IPS-NIHi7 (cell line): ENCODE measurements around the gene SEC31A.

Experiments
- DNase-seq: peaks from one replicate; pipeline ENCODE4 v3.0.0; 2012; ENCODE audit warnings: mixed read lengths; ENCODE audit errors: extremely low spot score

The SEC31A gene

DNA sequence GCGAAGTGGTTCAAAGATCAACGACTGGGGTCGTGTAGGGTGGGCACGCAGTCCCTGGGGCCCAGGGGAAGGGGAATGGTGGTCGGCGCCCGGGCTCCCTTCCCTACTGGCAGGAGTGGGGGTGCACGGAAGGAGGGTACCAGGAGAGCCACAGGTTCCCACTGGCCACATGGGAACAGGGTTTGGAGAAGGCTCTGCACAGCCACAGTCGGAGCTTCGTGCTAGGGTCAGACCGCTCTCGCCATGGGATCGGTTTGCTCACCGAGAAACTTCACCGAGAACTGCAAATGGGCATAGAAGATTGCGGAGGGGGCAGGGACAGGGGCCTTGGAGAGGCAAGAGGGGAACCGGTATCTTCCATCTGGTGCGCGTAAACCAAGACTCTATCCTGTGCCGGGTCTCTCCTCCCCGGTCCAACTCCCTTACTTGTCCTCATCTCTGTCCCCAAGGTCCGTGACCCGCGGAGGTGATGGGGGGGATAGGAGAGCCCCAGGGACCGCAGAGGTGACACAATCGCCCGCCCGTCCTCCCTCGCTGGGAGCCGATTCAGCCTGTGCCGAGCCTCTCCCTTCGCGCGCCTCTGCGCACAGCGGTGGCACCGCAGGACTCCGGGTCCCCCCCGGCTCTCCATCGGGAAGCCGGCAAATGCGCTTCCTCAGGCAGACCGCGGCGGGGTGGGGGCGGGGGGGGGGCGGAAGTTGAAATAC, 93.4 kb downstream of the SEC31A start:
- no peak for DNase-seq

DNA sequence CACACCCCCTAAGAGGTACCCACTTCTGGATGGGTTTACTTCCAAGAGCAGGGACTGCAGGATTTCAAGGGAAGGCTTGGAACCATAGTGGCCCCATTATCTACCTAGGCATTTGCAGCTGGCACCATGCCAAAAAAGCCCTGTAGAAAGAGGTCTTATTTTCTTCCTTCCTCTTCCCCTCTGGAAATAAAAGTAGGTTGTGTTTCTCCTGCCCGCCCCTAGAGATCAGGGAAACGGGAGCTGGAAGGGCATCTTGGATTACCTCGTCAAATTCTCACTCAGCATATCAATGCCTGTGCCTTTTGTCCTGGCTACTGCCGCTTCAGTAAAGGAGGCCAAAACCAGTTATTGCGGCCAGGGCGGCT, 93.9 kb downstream of the SEC31A start:
- peak; percentile 69 for DNase-seq

DNA sequence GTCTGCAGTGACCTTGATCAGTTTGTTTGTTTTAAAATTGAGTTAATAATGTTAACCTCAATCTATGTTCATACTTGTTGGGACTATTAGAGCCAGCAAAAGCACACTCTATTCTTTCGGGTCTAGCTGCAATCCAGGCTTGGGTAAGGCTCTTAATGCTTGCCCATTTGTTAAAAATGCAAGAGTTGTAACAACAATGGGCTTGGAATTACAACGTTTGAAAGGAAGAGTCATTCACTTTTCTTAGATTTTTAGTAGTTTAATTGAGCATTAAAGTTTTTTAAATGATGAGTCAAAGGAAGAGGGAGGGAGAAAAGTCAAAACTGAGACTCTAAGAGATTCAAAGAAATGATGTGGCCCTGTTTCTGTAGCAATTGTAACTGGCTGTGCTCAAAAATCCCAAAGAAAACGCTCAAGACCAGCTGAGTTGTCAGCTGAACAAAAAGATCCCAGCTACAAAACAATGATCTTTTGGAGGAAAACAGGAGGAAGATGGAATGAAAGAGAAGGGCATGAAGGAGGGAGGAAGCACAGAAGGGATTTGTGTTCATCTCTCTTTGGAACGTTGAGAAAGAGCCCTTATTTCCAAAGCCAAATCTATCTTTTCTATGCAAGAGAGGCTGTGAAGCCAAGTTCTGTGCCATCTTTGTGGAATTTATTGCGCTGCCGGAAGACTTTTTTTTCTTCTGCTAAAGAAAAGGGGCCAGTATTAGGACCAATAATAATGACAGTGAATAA, 97.9 kb downstream of the SEC31A start:
- no peak for DNase-seq

DNA sequence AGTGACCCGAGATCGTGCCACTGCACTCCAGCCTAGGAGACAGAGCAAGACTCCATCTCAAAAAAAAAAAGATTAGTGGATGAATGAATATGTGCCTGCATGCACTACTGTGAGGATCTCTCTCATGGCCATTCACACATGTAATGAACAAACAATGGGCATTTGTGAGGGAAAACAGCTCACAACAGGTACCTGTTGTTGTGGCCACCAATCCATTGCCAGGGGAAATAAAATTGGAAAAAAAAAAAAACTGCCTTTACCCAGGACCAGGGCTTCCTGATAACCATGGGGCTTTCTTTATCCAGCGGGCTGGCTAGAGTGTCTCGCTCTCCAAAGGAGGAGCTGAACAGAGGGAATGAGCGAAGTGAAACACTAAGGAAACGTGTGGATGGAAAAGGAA, 99.8 kb downstream of the SEC31A start:
- no peak for DNase-seq

DNA sequence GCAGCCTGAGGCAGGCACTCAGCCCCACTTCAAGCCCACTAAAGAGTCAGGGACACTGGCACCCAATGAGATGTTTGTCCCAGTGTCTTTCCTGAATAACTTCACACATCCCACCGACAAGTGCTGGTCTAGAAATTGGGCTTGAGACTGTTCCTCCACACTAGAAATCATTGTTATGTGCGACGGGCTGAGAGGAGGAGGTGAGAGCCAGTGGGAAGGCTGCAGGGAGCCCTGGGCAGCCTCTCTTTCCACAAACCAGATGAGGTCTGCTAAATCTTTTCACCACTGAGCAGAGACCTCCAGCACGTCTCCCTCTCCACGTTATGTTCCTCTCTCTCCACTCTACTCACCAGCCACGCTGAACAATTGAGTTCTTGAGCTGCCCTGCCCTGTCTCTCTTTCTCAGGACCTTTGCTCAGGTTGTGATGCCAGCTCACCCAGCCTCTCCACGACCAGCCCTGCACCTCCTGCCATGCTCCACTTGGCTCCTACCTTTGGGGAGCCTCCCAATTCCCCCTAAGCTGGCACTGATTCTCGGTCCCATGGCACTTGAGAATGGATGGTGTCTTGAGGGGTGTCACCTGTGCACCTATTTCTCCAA, 100.8 kb downstream of the SEC31A start:
- no peak for DNase-seq

DNA sequence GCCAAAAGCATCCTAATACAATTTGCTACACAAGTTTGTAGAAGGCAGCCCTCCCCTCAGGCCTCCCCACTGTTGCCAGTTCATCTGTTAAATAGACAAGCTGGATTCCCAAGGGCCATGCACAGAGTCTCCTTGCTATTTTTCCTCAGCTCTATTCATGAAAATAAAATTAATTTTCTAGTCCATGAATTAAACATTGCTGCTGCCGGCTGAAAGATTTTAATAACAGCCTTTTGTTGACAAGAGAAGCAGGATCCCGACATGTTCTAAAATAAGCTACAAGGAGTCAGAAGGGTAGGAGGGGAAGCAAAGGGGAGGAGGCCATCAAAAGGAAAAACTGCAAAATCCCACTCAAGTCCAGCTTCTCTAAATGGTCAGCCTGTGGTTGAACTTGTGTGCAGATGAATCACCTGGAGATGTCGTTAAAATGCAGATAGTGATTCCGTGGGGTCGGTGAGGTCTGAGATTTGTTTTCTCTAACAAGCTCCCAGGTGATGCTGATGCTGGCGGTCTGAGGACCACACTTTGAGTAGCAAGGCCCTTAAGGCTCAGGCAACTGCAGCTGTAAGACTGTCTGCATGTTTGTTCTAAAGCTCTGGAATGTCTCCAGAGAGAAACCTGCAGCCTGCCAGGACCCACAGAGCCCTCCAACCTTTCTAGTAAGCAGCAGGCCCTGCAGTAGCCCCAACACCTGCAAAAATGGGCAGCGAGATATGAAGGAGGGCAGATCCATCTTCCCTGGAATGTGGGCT, 101.8 kb downstream of the SEC31A start:
- DNase-seq: no peak

DNA sequence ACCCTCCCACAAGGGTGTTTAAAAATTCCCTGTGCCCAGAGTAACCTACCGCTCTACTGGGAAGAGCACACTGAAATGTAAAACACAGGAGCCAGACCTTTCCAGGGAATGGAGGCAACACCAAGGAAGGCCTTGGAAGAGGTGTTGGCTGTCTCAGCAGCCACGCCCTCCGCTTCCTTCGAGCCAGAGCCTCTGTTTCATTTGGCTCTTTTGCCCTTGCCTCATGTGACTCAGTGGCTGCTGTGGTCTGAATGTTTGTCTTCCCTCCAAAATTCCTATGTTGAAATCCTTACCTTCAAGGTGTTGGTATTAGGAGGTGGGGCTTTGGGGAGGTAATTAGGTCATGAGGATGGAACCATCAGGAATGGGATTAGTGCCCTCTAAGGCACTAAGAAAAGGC, 103.6 kb downstream of the SEC31A start:
- DNase-seq: no peak

DNA sequence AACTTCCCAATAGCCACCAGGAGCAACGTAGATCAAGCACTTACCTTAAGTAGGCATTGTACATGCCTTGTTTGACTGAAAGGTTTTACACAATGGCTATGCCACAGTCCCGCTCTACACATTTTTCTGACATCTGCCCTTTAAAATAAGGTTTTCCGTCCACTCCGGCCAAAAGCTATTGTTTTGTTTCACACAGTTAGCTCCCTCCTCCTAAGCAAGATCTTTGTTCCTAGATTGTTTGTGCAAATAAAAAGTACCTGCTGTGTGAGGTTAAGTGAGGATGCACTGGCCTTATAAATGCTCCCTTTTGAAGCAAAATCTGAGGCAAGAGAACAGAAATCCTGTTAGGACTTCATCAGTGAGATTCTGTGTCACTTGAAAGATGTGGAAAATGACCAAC, 104.1 kb downstream of the SEC31A start:
- DNase-seq: no peak

DNA sequence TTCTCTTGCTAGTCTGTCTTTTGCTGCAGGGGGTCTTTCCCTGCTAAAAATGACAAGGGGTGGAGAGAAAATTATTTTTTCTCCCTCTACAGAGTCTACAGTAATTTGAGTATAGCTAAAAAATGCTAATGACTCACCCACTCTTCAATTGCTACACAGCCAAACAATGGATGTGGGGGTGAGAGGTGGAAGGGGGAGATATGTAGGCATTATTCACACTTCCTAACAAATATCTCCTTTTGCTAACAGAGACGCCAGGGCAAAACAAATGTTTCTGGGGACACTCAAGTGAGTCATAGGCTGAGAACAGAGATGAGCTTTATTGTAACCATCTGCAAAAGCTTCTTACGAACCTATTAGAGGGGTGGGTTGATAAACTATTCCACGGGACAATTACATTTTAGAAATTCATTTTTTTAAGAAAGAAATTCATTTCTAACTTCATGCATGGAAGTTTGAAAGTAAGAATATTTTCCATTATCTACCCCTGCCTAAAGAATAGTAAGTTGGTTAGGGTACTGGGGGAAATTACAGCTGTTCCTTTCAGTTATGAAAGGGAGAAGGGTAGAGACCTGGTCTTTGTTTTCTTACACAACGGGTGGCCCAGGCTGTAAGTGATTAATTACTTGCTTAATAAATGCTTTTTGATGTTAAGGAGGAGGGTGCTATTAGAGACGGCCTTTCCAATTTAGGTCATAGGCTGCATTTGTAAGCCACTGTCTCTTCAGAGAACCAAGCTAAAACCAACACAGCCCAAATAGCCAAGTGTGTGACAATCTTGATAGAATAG, 105.1 kb downstream of the SEC31A start:
- no peak for DNase-seq

DNA sequence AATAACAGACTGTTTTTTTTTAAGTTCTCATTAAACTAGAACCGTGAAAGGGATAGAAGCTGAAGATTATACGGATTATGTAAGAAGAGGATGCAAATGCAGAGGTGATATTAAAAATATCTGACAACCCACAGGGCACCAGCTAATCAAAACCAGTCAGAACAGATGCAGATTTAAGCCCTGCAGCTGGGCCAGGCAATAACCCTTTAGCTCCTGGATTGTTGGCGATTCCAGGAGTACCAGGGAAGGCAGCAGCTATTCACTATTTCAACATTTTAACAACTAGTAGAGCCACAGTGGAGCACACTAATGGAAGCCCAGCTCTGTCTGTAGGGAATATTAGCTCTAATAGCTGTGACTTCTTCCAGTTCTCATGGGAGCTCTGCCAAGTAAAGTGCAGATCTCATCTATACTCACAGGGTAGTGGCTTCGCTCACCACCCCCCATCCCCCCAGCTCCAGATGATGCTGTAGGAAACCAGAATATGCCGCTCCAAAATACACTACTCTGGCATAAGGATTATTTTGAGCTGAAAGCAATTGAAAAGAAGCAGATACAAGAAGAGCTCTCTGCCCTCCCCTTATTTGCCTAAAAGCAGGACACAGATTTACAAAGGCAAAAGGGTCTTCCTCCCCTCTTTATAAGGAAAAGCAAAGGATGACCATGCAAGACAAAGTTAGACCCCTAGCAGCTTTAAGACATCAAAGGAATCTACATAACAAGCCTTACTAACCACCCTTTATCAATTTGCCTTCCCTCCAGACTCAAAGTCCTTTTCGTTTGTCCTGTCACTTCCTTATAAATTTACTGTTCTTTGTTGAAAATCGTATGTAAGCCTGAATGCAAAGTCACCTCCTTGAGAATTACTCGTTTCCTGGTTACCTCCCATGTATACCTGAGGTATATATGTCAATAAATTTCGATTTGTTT, 106.0 kb downstream of the SEC31A start:
- no peak for DNase-seq

DNA sequence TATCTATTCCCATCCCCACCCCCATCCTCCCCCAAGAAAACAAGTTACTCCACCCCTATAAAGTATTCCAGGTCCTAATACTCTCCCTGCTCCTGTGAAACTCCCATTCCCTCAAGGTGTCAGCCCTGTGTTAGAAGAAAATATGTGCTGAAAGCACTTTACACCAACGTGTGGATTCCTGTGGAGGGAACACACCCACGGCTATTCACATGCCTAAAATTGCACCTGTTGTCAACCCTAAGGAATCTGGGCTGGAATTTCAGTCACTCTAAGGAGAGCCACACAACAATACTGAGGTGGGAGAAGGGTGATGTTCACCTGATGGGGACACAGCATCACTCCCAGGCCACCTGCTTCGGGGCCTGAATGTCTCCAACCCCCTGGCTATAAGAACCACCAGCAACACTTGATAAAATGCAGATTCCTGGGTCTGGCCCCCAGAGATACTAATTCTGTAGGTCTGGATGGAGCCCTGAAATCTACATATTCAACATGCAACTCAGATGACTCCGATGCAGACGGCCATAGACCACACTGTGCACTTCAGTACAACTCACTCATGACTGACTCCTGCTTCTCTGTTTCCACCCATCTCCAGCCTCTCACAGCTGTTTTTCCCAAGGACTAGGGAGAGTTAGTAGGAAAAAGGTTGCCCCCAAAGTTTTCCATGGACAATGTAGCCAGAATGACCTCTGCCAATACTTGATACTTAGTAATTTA, 108.2 kb downstream of the SEC31A start:
- no peak for DNase-seq

DNA sequence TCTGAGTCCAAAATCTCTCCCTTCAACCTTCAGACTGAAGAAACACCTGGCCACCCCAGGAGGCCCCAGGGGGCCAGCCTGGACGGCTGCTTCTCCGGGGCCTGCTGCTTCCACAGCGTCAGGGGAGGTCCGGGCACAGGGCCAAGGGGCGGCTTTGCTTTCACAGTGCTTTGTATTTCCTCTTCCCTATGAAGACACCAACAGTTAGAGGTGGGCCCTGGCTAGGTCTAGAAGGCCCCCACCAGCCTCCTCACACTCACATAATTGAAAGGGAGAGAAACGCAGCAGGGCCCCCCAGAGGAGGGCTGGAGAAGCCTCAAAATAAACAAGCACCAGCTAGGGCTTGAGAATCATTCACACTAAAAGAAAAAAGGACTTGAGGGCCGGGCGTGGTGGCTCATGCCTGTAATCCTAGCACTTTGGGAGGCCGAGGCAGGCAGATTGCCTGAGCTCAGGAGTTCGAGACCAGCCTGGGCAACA, 110.2 kb downstream of the SEC31A start:
- DNase-seq: no peak

DNA sequence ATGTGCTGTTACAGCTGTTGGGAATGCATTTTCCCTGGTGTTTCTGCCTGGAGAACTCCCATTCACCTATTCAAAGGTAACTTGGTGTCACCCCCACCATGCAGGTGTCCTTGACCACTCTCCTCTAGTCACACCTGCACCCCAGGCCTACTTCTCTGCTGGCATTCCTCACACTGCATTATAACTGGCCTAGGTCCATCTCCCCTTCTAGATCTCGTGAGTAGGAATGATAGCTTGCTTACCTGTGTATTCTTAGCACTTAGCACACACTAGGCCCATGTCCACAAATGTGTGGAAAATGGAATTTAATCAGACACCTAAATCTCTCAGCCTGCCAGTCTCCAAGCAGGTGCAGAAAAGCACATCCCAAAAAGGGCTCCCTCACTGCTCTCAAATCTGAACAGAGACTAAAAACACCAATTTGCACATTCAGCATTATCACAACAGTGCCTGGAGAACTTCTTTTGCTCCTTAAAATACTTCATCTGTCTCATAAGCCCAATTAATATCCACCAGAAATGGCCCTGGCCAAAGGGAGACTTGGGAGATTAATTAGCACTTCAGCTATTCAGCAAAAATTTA, 110.7 kb downstream of the SEC31A start:
- no peak for DNase-seq

DNA sequence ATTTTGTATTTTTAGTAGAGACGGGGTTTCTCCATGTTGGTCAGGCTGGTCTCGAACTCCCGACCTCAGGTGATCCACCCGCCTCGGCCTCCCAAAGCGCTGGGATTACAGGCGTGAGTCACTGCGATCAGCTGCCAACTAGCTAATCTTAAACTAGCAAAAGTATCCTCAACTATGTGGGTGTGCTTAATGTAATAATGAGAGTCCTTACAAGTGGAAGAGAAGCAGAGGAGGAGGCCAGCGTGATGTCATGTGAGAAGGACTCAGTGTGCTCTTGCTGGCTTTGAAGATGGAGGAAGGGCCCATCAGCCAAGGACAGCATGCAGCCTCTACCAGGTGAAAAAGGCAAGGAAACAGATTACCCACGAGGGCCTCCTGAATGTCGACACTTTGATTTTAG, 111.9 kb downstream of the SEC31A start:
- no peak for DNase-seq

DNA sequence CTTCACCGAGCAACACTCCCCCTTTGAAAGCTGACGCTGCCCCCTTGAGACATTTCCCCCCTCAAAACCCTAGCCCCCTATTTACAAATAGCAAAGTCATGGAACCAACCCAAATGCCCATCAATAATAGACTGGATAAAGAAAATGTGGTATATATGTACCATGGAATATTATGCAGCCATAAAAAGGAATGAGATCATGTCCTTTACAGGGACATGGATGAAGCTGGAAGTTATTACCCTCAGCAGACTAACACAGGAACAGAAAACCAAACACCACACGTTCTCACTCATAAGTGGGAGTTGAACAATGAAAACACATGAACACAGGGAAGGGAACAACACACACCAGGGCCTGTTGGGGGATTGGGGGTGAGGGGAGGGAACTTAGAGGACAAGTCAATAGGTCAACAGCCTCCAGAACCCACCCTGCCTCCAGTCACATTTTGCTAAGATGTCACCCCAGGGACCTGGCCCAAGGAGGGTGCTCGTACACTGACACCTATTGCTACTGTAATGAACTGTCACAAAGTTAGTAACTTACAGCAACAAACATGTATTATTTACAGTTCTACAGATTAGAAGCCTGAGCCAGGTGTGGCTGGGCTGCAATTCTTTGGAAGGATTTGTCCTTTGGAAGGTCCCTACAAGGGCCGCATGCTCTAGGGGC, 113.0 kb downstream of the SEC31A start:
- DNase-seq: no peak

DNA sequence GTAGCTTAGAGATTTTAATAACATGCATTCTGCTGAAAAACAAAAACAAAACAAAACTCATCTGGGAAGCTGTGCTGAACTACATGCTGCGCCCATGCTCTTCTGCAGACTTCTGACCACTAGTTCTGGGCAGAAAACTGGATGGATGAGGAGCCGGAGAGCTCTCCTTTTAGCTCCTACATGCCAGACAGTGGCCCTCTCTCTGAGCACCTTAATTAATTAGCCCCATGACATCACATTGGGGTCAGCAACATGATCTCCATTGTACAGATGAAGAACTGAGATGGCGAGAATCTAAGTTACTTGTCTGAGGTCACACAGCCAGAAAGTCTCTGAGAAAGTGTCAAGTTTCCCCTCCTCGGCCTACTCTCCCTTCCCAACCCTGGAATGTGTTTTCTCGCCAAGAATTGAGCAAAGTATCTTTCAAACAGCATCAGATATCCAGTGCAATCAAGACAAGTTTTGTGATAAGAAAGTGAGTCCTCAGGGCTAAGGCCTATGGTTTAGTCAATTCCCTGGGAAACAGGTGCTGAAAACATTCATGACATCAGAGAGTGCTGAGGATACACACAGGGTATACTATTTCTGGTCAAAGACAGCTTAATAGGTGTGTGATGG, 113.9 kb downstream of the SEC31A start:
- no peak for DNase-seq

DNA sequence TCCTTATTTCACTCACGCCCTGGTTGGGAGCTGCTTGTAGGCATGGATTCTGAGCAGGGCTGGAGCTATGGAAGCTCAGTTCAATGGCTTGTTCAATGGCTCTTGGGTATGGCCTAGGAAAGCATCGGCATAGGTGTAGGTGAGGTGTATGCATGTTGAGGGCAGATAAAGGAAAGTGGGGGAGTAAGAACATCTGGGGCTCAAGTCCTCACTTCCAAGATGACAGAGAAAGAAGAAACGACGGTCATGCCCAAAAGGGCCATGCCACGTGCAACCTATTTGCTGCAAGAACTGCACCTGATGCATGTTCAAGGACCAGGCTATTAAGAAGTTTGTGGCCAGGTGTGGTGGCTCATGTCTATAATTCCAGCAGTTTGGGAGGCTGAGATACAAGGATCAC, 115.7 kb downstream of the SEC31A start:
- DNase-seq: no peak

DNA sequence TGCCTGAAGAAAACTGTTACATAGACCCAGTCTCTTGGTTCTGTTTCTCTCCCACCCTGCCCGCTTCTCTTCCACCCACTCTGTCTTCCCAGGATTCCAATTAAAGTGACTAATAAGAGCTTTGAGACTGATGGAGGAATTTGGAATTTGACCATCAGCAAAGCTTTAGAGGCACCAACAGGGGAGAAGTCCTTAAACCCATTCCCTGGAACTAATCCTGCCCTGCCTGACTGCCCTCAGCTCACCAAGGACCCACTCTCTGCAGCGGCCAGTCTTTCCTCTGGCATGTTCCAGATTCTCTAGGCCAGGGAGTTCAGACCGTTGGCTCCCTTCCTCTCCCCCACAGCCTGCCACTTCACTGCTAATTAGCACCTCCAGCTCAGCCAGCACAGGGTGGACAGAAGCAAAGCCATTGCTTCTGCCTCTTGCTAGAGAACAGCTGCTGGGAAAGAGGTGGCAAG, 116.2 kb downstream of the SEC31A start:
- DNase-seq: no peak
